WTC11 (cell line): Measurements from ENCODE around the gene NEUROG1.

Experiments
- ATF3 ChIP-seq: sonication (generic); formaldehyde crosslinking; conservative IDR thresholded peaks from 2 replicates; pipeline ENCODE4 v1.8.1; 2022; ENCODE audit warnings: mild to moderate bottlenecking, missing genetic modification reagents
- CTCF ChIP-seq: fragments of 200-600 bp; IDR thresholded peaks from 2 replicates; pipeline ENCODE4 v1.8.0; 2022; ENCODE audit warnings: antibody characterized with exemption
- FOXK1 ChIP-seq: sonication (generic); formaldehyde crosslinking; IDR thresholded peaks from 2 replicates; pipeline ENCODE4 v1.8.0; 2022; ENCODE audit warnings: mild to moderate bottlenecking, moderate library complexity, missing genetic modification reagents
- NFYB ChIP-seq: sonication (generic); formaldehyde crosslinking; conservative IDR thresholded peaks from 2 replicates; pipeline ENCODE4 v1.8.0; 2022; ENCODE audit warnings: low read depth, missing genetic modification reagents

- no peak for TF ChIP-seq FOXK1 (CRISPR knock-in tag)
- no peak for TF ChIP-seq CTCF
- TF ChIP-seq ATF3 (CRISPR knock-in tag) = no peak
- no peak for TF ChIP-seq NFYB (CRISPR knock-in tag)
Measured at GRCh38 chr5:135509995-135510394, 25.8 kb downstream of the NEUROG1 start.
